C4-2B (cell line): ENCODE data around the gene RRAS2.

ENCODE experiments used
- H3K27ac ChIP-seq: fragments of 450-650 bp; 2 replicates; pipeline ENCODE4 v1.5.1; 2017
- ZFX ChIP-seq: fragments of 450-650 bp; IDR thresholded peaks from 2 replicates; pipeline ENCODE4 v1.6.1; 2017
- TF ChIP-seq, protein P1 (sequence below): fragments of 450-650 bp; conservative IDR thresholded peaks from 2 replicates; pipeline ENCODE4 v1.5.1; 2017; ENCODE audit warnings: mild to moderate bottlenecking

The RRAS2 gene

DNA sequence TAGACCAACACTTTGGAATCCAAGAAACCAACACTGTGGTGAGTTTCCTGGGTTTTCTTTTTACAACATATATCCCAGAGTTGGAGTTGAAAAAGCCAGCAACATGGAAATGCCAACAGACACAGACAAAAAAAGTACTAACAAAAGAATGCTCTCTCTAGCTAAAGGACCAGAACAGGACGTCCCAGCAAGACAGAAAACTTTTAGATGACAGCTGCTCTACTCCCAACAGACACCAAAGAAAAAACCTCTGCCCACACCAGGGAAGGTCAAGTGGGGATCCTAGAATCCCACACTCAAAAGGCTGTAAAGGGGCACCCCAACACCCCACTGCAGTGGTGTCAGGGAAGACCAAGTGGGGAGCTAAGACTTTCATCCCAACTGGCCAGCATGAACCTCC, 23.3 kb downstream of the RRAS2 start:
- TF ChIP-seq ZFX: no peak
- TF ChIP-seq, protein P1, sequence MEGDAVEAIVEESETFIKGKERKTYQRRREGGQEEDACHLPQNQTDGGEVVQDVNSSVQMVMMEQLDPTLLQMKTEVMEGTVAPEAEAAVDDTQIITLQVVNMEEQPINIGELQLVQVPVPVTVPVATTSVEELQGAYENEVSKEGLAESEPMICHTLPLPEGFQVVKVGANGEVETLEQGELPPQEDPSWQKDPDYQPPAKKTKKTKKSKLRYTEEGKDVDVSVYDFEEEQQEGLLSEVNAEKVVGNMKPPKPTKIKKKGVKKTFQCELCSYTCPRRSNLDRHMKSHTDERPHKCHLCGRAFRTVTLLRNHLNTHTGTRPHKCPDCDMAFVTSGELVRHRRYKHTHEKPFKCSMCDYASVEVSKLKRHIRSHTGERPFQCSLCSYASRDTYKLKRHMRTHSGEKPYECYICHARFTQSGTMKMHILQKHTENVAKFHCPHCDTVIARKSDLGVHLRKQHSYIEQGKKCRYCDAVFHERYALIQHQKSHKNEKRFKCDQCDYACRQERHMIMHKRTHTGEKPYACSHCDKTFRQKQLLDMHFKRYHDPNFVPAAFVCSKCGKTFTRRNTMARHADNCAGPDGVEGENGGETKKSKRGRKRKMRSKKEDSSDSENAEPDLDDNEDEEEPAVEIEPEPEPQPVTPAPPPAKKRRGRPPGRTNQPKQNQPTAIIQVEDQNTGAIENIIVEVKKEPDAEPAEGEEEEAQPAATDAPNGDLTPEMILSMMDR: no peak
- H3K27ac ChIP-seq: no peak overlapping the region

DNA sequence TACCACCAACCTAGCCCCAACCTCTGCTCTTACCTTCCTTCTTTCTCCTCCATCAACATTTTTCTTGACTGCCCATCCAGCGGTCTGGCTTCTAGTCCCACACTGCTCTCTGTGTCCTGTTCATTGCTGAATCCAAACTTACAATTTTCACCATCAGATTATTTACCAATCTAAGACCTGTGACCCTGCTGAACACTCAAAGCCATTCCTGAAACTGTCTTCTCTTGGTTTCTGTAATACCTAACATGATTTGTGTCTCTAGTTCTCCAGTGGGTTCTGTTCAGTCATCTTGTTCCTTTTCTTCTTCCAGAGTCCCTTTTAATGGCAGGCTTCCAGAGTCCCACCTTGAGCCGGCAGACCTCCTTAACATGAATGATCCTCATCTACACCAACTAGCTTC, 24.1 kb downstream of the RRAS2 start:
- no peak overlapping the region for H3K27ac ChIP-seq
- no peak for TF ChIP-seq ZFX
- TF ChIP-seq, protein P1: no peak

DNA sequence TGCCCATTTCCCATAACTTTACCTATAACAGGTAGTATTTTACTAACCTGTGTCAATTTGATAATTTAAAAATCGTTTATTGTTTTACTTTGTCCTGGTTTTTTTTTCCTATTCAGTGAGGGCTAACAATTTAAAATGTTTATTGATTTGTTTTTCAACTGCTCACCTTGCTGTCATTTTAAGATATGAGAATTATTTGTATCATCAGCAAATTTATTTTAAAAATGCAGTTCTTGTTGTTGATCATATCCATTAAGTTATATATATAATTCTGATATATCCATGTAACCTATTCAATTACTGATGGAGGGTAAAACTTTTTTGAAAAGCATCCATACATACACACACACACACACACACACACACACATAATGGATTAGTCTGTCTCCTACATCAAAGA, 24.8 kb downstream of the RRAS2 start:
- TF ChIP-seq ZFX: no peak
- TF ChIP-seq, protein P1: no peak
- H3K27ac ChIP-seq: no peak overlapping the region

DNA sequence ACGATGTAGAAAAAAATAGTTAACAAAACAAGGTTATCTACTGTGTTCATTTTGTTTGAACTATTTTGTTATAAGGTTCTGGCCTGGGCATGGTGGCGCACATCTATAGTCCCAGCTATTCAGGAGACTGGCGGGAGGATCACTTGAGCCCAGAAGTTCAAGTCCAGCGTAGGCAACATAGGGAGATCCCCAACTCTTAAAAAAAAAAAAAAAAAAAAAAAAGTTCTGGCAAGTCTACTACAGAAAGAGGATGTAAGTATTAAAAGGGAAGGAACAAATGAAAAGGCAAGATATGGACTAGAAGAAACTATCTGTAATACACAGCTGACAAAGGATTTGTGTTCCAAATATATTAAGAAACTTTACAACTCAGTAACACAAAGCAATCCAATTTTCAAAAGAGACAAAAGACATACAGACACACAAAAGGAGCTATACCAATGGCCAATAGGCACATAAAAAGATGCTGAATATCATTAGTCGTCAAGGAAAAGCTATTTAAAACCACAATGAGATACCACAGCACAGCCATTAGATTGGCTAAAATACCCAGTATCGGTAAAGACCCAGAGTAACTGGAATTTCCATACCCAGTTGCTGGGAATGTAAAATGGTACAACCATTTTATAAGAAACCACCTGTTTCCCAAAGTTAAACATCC, 27.4 kb downstream of the RRAS2 start:
- H3K27ac ChIP-seq: no peak overlapping the region
- no peak for TF ChIP-seq ZFX
- TF ChIP-seq, protein P1: no peak

DNA sequence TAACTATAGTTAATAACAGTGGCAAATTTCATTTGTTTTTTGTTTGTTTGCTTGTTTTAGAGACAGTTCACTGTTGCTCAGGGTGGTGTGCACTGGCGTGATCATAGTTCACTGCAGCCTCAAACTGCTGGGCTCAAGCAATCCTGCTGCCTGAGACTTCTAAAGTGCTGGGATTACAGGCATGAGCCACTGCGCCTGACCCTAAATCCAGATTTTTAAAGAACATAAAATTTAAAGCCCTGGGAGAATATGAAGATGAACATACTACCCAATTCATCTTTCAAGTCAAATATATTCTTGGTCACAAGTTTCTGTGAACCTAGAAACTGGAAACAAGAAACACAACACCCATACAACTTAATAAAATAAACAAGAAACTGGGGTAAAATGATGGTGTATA, 28.1 kb downstream of the RRAS2 start:
- TF ChIP-seq, protein P1: no peak
- no peak for TF ChIP-seq ZFX
- H3K27ac ChIP-seq: no peak overlapping the region

DNA sequence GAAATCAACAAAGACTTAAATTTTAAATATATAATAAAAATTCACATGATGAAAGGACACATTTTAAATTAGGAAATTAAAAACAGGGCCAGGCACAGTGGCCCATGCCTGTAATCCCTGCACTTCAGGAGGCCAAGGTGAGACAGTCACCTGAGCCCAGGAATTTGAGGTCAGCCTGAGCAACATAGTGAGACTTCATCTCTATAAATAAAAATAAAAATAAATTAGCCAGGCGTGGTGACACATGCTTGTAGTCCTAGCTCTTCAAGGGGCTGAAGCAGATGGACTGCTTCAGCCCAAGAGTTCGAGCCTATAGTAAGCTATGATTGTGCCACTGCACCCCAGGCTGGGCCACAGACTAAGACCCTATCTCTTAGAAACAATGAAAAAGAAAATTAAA, 29.3 kb downstream of the RRAS2 start:
- H3K27ac ChIP-seq: no peak overlapping the region
- TF ChIP-seq, protein P1: no peak

DNA sequence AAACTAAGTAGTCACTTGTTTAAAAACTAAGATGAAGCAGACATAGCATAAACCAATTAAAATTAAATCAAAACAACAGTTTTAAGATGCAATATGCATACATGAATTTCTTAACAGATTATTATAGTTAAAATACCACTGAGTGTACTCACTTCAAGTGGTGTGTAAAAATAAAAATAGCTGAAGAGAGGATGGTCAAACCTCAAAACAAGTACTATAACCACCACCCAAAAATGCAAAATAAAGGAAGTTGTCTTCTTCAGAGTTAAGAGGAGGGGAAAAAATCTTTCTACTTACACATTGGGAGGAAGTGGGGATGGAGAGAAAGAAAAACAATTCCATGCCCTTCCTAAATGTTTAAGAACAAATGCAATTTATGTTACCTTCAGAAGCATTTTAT, 31.9 kb downstream of the RRAS2 start:
- no peak overlapping the region for H3K27ac ChIP-seq

More for the DNA sequence above, 31.9 kb downstream of the RRAS2 start:
- TF ChIP-seq, protein P1: no peak
- TF ChIP-seq ZFX: no peak
